Measurements from ENCODE around the gene COL5A1. TPM values are rescaled to one million over a fixed set of nuclear protein-coding genes. Genes with fewer than 3 reads are reported as not detected.
A peak's percentile ranks its signal among the peaks of the same experiment; 100 is the strongest.

COL5A1 gene
- total RNA-seq, 2 donors from 2014 or later: 10.9 to 21.7 TPM

DNA sequence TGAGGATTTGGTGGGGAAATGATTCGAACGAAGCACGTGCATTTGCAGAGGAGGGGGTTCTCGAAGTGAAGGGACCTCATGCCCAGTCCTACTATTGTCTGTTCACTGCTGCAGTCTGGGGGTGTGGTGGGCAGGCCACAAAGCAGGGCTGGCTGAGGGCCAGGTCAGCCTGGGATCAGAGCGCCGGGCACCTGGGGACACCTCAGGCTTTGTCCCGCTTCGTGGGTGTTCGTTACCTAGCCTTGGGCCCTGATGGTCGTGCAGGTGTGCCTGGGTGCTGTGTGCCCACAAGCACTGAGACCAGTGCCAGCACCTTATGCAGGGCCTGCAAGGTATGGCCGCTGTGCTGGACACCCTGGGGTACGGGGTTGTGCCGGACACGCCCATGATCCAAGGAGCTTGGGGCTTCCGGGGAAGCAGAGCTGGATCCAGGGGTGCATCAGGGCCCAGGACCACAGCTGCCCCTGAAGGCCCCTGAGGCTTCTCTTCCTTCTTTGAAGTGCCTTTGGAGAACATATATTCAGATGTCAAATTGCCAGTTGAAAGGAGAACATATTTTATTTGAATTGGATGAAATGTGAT lies 80.6 kb downstream of the COL5A1 start:
- Histone ChIP-seq H3K27ac (no peak overlapping the region), H3K27me3 (no peaks in the 10 kb centered on the region), H3K9ac (ENCODE audit: low read depth in 2 of 2, low read length in 2 of 2) (no peak overlapping the region), H3K36me3 (no peaks in the 10 kb centered on the region), H3K4me3 (no peak overlapping the region), H3K9me3 (no peaks in the 10 kb centered on the region), H3K4me1 (no peaks in the 10 kb centered on the region)
- no peak for DNase-seq
- intact Hi-C loops (cut with DNase I): no loop called here
- TF ChIP-seq, protein P1, sequence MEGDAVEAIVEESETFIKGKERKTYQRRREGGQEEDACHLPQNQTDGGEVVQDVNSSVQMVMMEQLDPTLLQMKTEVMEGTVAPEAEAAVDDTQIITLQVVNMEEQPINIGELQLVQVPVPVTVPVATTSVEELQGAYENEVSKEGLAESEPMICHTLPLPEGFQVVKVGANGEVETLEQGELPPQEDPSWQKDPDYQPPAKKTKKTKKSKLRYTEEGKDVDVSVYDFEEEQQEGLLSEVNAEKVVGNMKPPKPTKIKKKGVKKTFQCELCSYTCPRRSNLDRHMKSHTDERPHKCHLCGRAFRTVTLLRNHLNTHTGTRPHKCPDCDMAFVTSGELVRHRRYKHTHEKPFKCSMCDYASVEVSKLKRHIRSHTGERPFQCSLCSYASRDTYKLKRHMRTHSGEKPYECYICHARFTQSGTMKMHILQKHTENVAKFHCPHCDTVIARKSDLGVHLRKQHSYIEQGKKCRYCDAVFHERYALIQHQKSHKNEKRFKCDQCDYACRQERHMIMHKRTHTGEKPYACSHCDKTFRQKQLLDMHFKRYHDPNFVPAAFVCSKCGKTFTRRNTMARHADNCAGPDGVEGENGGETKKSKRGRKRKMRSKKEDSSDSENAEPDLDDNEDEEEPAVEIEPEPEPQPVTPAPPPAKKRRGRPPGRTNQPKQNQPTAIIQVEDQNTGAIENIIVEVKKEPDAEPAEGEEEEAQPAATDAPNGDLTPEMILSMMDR (IDR thresholded peaks at IDR 0.05): no peak

- TF ChIP-seq, protein P1 (IDR thresholded peaks at IDR 0.05): no peak
- Histone ChIP-seq H3K9ac (ENCODE audit: low read depth in 2 of 2, low read length in 2 of 2) (no peak overlapping the region), H3K27ac (no peak overlapping the region), H3K9me3 (no peaks in the 10 kb centered on the region), H3K27me3 (no peaks in the 10 kb centered on the region), H3K4me3 (no peak overlapping the region), H3K4me1 (no peaks in the 10 kb centered on the region), H3K36me3 (no peaks in the 10 kb centered on the region)
- intact Hi-C loops (cut with DNase I): no loop called here
- DNase-seq: no peak
These were observed 81.4 kb downstream of the COL5A1 start for GRCh38 chr9:134723037-134723436.

GRCh38 chr9:134723491-134724190 lies 82.0 kb downstream of the COL5A1 start:
- DNase-seq: no peak
- Histone ChIP-seq H3K27ac (no peak overlapping the region), H3K36me3 (no peaks in the 10 kb centered on the region), H3K4me1 (no peaks in the 10 kb centered on the region), H3K9me3 (no peaks in the 10 kb centered on the region), H3K4me3 (no peak overlapping the region), H3K27me3 (no peaks in the 10 kb centered on the region), H3K9ac (ENCODE audit: low read depth in 2 of 2, low read length in 2 of 2) (no peak overlapping the region)
- intact Hi-C loops (cut with DNase I): no loop called here
- TF ChIP-seq, protein P1 (IDR thresholded peaks at IDR 0.05): no peak

DNA sequence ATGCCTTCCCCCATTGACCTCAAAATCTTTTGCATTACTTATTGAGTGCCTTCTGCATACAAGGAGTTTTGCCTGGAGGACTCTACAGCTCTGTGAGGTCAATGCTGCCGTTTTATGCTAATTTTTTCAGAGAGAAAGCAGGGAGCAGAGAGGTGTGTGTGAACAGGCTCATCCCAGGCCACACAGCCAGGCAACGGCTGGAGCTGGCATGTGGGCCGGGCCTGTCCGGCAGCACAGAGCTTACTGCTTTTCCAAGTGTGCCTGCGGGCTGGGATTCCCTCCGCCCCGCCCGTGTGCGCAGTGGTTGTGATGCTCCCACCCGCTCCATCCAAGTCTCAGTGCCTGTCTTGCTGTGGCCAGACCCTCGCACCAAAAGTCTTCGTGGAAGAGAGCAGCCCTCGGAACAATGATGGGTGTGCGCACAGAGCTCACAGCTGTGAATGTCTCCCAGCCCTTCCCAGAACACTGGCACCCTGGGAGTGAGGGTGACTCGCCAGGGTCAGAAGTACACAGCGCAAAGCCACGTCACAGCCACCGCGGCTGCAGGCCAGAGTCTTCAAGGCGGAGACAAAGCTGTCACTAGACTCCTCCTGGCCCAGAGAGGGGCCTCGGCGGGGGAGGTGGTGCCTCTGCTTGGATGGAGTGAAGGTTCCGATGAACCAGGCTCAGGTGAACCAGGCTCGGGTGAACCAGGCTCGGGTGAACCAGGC lies 82.8 kb downstream of the COL5A1 start:
- Histone ChIP-seq H3K4me1 (no peaks in the 10 kb centered on the region), H3K36me3 (no peaks in the 10 kb centered on the region), H3K9ac (ENCODE audit: low read depth in 2 of 2, low read length in 2 of 2) (peak overlapping the region in 1 of 2 donors; percentile 27), H3K4me3 (no peak overlapping the region), H3K27me3 (no peaks in the 10 kb centered on the region), H3K27ac (no peak overlapping the region), H3K9me3 (no peaks in the 10 kb centered on the region)
- intact Hi-C loops (cut with DNase I): no loop called here
- TF ChIP-seq, protein P1 (IDR thresholded peaks at IDR 0.05): no peak
- DNase-seq: peak; percentile 35

DNA sequence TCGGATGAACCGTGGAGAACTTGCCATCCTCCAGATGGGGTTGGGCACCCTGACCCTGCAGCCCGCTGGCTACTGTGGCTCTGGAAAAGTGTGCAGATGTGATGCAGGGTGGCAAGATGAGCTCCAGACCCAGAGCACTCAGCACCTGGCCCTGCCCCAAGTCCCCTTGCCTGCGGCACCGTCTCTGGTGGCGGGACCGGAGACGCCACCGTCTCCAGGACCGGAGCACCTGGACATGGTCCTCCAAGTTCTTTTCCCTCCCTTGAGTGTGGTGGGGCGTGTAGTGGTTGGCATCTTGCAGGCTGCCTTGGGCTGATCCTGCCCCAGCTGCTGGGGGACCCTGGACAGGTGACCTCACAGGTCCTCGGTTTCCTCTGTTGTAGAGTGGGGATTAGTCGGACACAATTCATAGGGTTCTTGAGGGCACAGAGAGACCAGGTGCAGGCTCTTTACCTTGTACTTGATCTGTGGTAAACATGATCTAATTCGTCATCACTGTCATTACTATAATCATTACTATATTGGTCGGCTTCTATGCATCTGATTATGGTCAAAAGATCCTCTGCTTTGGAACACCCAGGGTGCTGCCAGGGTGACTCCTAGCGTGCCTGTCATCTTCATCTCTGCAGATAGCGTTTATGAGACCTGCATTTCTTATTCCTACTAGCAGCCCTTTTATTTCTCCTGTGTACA lies 83.5 kb downstream of the COL5A1 start:
- no peak overlapping the region for H3K27ac ChIP-seq
- H3K36me3 ChIP-seq: no peaks in the 10 kb centered on the region
- intact Hi-C loops (cut with DNase I): no loop called here
- no peaks in the 10 kb centered on the region for H3K9me3 ChIP-seq
- no peak overlapping the region for H3K9ac ChIP-seq (ENCODE audit: low read depth in 2 of 2, low read length in 2 of 2)
- no peaks in the 10 kb centered on the region for H3K4me1 ChIP-seq
- no peak overlapping the region for H3K4me3 ChIP-seq
- DNase-seq: no peak
- H3K27me3 ChIP-seq: no peaks in the 10 kb centered on the region
- TF ChIP-seq, protein P1 (IDR thresholded peaks at IDR 0.05): no peak

Data from colonic mucosa (tissue), 4 donors.